Activated naive CD8-positive, alpha-beta T cell treated with anti-CD3 and anti-CD28 coated beads, Interleukin-2, amount 50 U/mL, for 16 hours (primary cell): ENCODE data around the gene ZNF778.
A peak's percentile ranks its signal among the peaks of the same experiment; 100 is the strongest.

Source experiments
- DNase-seq: peaks from one replicate; pipeline ENCODE4 v3.0.0-alpha.2; 2020; ENCODE audit warnings: low read depth, low spot score

ZNF778 gene

DNA sequence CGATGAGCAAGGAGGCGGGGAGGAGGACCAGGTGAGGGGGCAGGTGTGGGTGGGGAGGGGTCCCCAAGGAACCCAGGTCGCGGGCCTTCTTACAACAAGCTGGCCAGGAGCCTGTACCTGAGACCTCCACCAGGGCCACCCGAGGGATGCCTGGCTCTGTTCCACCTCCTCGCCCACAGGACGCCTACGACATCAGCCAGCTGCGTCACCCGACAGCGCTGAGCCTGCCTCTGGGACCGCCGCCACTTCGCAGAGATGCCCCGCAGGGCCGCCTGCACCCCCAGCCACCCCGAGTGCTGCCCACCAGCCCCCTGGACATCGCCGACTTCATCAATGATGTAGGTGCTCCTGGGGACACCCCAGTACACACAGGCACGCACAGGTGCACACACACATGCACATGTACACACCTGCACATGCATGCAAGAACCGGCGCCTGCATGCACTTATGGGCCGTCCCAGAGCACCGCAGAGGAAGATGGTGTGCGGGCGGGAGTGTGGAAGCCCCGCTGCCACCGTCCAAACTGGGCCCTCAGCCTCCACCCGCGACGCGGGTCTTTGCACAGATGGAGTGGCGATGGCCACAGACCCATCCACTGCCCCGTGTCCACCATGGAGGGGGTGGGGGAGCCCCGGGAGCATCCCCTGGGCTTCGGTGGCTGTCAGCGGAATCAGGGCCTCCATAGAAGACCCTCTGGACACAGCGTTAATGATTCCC, 23.8 kb upstream of the ZNF778 start:
- no peak for DNase-seq

DNA sequence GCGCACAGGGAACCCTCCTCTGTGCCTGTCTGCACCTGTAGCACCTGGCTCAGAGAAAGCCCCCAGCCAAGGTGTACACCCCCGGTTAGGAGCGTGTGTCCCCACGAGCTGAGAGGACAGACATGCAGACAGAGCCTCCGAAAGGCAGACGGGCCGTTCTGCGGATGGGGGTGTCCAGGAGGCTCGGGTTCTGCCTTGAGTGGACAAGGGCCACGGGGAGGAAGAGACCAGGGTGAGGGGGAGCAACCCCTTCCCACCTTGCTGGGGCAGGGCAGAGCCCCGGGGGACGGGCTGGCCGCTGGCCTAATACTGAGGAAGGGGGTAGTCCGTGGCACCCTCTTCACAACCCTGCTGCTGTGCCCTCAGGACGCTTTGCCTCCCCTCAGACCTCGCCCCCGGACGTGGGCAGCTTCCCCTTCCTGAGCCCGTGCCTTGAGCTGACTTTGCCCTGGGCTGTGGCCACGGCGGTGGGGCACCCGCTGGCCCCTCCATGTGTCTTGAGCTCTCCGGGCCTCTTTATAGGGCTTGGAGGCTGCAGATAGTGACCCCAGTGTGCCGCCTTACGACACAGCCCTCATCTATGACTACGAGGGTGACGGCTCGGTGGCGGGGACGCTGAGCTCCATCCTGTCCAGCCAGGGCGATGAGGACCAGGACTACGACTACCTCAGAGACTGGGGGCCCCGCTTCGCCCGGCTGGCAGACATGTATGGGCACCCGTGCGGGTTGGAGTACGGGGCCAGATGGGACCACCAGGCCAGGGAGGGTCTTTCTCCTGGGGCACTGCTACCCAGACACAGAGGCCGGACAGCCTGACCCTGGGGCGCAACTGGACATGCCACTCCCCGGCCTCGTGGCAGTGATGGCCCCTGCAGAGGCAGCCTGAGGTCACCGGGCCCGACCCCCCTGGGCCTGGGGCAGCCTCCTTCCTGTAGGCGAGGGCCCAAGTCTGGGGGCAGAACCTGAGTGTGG, 22.9 kb upstream of the ZNF778 start:
- no peak for DNase-seq

DNA sequence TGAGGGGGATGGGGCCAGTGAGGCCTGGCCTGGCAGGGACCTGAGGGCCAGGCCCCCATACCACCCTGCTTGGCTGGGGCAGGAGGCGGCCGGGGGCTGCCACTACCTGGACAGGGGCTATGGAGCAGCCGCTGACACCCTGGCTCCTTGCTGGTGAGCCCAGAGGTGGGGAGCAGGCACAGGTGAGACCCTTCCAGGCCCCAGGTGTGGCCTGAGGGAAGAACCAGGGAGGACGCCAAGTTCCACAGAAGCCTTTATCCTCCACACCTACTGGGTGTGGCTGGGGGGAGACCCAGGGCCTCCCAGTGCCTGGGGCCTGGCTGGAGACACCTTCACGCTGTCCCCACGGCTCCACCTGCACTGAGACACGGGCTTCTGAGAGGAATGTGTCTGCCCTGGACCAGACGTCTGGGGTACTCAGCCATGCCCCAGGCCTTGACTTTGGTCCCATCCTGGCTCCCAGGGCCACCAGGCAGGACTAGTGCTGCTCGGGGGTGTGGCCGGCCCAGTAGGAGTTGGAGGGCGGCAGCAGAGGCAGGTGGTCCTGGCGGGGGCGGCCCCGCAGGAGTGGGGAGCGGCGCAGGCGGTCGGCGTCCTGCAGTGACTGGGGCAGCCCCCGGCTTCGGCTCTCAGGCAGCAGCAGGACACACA, 21.9 kb upstream of the ZNF778 start:
- no peak for DNase-seq

DNA sequence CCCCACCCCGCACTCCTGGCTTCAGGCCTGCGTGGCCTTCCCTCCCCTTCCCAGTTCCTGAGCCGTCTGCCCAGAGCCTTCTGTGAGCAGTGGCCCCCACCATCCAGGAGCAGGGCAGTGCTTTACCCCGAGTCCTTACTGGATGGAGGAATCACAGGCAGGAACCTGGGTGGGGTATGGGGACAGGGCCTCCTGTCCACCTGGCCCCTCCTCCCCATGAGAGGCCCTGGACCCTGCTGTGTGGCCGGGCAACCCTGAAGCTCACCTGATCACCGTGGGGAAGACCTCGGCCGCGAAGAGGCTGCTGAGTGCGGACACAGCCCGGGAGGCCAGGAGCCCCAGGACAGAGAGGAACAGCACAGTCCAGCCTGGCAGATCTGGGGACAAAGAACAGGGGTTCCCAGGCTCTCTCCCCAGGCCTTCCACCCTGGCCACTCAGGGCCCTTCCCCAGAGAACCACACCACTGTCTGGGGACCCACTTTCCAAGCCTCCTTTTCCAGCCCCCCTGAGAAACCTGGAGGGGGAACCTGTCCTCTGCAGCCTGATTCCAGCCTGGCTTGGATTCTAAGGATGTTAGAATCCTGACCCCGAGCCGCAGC, 20.4 kb upstream of the ZNF778 start:
- DNase-seq, result no peak

DNA sequence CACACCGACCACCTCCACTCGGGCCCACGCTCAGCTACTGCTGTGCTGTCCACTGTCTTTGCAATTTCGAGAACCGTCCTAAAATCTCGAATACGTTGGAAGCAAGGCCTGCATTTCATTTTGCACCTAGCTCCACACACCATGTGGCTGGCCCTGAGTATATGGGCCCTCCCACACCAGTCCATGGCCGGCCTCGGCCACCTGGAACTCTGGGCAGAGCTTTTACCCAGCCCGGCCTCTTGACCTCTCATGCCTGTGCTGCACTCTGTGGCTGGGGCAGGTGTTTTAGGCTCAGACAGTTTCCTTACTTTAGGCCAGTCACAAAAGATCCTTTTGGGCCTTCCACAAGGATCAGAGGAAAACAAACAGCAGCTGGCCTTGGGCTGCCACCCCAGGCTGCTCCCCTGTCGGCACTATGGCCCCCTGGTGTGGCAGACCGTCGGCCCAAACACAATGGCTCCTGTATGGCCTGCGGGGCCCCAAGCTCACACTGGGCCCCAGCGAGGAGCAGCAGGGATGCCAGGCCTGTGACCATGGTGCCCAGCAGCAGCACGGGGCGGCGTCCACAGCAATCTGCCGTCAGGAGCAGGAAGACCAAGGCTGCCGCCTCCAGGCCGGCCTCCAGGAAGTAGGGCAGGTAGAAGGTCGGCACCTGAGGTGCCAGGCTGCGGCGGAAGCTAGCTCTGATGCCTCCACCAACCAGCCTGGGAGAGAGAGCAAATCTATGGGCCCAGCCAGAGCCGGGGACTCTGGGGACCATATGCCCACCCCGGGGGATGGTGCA, 19.7 kb upstream of the ZNF778 start:
- no peak for DNase-seq

DNA sequence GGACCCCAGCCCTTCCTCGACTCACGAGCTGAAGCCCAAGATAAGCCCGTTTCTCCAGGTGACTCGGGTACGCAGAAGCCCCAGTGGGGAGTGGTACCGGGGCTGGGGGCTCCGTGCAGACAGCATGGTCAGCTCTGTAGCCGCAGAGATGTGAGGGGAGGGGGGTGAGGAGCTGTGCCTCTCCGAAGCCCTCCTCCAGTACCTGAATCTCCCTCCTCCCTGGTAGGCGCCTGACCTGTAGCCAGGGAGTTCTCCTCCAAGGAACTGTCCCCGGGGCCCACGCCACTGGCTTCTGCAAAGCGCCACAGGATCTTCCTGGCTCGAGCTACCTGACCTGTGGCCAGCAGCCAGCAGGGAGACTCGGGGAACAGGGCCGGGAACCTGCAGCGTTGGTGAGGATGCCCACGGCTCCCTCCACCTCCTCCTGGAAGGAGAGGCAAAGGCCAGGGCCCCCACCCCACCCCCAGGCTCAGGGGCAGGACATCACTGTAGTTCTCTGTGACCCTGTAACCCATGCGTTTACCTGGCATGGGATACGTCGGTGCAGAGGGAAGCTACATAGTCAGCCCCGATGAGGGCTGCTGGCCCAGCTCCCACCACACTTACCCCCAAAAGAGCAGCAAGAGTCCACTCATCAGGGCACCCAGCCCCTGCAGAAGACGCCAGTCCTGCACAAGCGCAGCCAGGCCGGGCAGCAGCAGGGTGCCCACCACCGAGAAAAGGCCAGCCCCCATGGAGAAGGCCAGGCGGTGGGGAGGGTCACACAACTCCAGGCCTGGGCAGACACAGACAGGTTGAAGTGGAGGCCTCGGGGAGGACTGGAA, 18.9 kb upstream of the ZNF778 start:
- no peak for DNase-seq

DNA sequence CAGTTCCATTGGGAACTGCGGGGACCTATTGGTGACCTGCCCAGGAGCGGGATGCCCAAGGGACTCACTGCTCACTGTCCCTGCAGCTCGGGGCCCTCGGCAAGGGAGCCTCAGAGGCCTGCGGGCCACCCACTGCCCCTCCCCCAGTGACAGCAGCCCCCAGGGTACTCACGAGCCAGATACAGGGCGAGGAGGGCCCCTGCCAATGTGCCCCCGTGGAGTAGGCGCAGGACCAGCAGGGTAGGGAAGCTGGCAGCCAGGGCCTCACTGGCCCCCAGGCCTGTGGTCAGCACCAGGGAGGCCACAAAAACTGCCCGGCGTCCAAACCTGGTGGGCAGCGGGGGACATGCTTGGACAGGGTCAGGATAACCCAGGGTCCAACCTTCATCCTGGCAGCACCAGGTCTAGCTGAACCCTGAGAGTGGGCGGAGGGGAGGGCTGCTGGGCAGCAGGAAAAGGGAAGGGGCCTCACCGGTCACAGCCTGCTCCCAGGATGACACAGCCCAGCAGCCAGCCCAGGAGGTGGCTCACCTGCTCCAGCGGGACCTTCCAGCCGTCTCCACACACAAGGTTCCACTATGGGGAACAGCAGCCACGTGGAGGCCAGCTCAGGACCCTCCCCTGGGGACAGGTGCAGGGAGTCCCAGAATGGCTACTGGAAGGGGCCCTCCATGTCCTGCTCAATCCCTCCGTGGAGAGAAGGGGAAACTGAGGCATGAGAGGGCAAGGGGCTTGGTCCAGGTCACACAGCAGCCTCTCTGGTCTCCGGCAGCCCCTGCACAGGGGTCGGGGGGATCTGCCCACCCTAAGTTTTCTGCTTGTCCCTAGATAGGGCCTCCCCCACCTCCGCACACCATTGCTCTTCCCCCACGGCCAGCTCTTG, 18.0 kb upstream of the ZNF778 start:
- DNase-seq, result no peak

DNA sequence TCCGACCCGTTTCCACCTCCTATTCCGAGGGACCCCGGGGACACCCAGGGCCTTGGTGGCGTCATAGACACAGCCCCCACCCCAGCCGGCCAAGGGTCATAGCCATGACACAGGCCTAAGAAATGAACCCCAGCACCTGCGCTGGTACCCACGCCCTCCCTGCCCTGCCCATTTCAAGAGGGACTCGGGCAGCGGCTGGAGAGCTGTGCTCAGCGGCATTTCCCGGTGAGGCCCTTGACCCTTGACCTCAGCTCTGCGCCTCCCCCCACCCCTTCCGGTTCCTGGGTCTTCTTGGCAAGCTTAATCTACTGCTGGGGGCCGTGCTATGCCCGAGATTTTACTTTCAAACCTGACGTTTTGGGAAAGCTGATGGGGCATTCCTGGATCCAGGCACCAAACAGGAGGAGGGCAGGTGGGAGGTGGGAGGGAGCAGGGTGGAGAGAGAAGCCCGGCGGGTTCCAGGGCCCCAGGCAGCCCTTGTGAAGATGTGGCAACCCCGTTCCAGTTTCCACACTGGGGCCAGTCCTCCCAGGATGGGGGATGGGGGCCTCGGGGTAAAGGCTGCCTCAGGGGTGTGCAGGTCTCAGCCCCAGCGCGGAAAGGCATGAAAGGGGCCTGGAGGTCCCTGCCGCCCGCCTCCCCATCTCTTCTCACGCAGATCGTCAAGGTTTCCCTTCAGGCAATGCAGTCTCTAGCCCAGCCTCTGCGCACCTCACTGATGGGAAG, 17.2 kb upstream of the ZNF778 start, which contains the start of gene SLC22A31:
SLC22A31 (minus strand) TSS at position 414 of the 726 bp plus-strand sequence; CDS start at position 378, 36 bp downstream.
- no peak for DNase-seq

DNA sequence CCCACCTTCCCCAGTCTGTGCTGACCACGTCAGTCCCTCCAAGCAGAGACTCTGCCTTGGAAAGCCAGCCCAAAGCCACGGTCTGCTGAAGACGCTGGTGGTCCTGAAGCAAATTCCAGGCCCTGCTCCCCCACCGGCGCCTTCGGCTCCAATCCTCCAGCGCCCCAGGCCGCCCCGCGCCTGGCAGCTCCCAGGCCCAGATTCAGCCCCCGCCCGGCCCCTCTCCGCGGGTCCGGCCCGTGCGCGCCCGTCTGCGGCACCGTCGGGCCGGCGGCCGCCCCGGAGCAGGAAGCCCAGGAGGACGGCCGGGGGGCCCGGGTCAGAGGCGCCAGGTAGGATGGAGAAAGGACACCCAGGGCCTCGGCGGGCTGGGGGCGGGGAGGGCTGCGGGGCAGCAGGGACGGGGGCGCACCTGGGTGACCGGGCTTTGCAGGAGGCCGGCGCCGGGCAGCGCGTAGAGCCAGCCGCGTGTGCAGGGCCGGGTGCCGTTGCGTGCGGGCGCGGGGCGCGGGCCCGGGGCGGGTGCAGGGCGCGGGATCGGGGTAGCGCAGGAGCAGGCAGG, 16.6 kb upstream of the ZNF778 start:
- DNase-seq, result no peak

DNA sequence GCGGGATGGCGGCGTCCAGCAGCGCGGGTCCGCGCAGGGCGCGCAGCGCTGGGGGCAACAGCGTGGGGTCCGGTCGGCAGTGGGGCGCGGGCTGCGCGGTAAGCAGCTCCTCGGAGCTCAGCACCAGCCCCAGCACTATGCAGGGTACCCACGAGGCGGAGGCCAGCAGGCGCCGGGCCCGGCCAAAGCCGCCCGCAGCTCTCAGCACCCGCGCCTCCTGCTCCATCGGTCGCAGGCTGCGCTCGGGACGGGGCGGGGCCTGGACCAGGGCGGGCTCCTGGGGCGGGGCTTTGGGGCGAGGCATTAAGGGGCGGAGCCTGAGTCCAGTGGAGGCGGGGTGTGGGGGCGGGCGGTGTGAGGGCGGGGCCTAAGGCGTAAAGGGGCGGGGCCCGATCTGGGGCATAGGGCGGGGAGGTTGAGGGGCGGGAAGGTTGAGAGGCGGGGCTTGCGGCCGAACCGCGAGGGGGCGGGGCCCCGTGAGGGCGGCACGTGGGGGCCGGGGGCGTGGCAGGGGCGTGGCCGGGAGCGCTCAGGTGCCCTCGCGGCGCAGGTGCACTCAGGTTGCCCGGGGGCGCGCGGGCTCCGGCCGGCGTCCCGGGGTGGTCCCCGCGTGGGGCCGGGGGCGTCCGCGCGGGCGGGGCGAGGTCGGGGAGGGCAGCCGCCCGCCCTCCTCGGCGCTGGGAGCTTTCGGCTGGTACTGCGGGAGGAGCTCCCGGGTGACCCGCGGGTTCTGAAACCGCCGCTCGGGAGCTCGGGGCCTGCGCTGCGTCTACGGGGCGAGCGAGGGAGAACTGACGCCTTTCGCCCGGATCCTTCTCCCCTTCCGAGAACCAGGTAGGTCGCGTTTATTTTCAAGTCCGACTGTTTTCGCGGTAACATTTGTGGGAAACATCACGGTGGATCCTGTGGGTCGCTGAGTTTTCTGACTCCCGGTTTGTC, 15.8 kb upstream of the ZNF778 start:
- peak; percentile 51 for DNase-seq

DNA sequence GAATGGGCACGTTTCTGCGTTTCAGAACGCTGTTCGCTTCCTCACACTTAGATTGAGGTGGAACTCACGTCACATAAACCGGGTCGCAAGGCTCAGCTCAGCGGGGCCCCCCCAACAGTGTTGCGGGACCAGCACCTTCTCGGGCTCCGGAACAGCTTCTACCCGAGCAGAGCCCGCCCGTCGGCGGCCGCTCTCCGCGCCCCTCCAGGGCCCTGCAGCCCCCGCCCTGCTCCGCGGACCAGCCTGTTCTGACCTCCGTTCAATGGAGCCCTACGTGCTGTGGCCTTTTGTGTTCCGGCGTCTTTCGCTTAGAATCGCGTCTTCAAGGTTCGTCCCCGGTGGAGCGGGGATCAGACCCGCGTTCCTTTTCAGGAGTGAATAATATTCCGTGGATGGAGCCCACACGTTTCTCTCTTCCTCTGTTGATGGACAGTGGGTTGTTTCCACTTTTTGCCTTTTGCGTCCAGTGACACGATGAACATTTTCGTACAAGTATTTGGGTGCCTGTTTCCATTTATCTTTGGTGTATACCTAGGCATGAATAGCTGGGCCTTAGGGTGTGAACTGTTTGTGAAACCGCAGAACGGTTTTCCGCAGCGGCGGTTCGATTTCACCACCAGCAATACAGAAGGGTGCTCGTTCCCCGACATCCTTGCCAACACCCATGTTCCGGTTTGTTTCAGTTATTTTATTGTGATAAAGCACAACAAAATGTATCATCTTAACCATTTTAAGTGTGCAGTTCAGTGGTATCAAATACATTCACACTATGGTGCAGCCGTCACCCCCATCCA, 14.9 kb upstream of the ZNF778 start:
- DNase-seq, result no peak

DNA sequence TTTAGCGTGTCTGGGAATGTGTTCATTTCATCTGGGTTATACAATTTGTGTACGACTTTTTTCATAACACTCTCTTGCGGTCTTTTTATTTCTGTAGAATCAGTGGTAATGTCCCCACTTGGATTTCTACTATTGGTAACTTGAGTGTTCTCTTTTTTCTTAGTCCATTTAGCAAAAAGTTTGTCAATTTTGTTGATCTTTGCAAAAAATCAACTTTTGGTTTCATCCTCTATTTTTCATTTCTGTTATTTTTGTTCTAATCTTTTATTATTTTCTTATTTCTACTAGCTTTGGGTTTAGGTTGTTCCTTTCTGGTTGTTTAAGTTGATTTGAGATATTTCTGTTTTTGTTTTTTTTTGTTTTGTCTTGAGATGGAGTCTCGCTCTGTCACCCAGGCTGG, 9.5 kb upstream of the ZNF778 start:
- no peak for DNase-seq

DNA sequence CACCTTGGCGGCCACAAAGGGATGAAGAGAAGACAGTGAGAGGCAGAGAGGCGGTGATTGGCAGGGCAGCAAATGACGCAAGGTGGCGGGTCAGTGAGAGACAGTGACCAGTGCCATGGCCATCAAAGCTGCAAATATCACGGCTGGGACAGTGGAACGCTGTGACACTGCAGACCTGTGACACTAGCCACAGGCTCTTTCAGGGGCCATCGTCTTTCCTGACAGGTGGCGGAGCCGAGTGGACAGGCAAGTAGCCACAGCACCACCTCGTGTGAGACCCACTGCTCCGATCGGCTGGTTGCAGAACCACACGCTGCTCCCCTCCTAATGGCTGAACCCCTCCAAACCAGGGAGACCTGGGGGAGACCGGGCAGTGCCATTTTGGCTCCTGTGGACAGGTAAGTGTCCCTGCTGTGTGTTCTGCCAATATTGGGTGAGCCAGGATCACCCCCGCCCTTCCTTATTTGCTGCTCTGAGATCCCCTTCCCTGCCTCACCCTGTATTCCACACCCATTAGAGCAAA, 7.9 kb upstream of the ZNF778 start:
- no peak for DNase-seq

DNA sequence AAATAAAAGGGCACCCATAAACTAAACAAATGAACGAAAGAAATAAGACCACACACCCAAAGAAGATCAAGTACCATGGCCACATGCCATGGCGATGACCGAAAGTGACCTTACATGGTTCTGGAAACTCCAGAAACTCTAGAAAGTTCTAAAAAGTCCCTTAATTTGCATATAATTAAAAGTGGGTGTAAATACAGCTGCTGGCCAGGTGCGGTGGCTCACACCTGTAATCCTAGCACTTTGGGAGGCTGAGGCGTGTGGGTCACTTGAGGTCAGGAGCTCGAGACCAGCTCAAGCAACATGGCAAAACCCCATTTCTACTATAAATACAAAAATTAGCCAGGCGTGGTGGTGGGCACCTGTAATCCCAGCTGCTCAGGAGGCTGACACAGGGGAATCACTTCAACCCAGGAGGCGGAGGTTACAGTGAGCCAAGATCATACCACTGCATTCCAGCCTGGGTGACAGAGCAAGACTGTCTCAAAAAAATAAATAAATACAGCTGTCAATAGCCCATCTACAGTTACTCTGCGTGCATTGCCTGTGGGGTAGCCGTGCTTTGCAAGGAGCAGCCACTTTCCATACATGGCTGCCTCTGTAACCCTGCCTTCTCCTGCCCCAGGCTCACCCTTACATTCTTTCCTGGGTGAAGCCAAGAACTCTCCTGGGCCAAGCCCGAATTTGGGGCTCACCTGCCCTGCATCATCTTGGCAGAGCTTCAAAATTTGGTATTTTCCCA, 7.2 kb upstream of the ZNF778 start:
- no peak for DNase-seq

DNA sequence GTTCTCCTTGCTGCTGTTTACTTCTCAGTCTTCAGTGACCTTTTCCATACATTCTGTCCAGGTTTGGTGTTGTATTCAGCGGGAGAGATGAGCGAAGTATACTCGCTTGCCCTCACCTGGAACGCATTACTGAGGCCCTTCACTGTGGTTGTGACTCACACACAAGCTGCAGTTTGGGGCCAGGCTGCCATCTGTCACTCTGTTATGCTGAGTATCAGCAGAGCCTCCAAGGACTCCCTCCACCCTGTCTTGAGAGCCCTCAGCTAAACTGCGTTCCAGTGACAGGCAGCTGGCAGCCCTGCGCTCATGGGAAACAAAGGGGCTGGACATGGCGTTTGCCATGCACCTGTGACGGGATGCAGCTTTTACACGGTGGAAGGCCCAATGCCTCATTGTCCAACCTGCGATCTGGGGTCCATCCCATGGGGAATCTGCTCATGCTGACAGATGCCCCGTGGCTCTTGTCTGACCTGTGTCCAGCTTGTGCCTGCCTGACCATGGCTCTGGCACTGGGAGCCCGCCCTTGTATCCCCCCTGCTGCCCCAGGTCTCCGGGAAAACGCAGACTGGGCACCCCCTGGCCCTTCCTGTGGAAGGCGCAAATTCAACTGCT, 6.5 kb upstream of the ZNF778 start:
- DNase-seq, result no peak
